Panc1 (cell line): ENCODE results near the gene SYNM. TPM values are rescaled to one million over a fixed set of nuclear protein-coding genes. Genes with fewer than 3 reads are reported as not detected.

Experiments used
- ATAC-seq: fragments of 200-7000 bp; cut with Tn5 transposase; 2 replicates; pipeline ENCODE4 v1.9.1; 2020; ENCODE audit warnings: mild to moderate bottlenecking, moderate library complexity
- Bru-seq: library from RNA; stranded (reverse); fragments of 400-500 nt; gene quantifications from one replicate; lab custom pipeline; 2021; lab: Mats Ljungman, UMichigan
- BruChase-seq, 2 experiments: library from RNA; stranded (reverse); fragments of 400-500 nt; gene quantifications; one replicate each; lab custom pipeline; 2021; lab: Mats Ljungman, UMichigan
- BruUV-seq: library from RNA; stranded (reverse); fragments of 400-500 nt; replicated peaks from 2 replicates; lab custom pipeline; 2021; lab: Mats Ljungman, UMichigan
- CTCF ChIA-PET: fragments of 300-600 bp; sonication (Branson Sonifier 250); formaldehyde crosslinking; loops from one replicate; lab custom pipeline; 2022; ENCODE audit warnings: antibody characterized with exemption; lab: Charles Lee
- POLR2A ChIA-PET: fragments of 300-600 bp; sonication (Branson Sonifier 250); formaldehyde crosslinking; loops from one replicate; lab custom pipeline; 2022; ENCODE audit warnings: antibody characterized with exemption; lab: Charles Lee
- DNase-seq: peaks from one replicate; pipeline ENCODE4 v3.0.0-alpha.2; 2010; ENCODE audit warnings: low read depth, low spot score
- H3K27ac ChIP-seq: 2 replicates; pipeline ENCODE4 v1.5.1; 2011; ENCODE audit warnings: mild to moderate bottlenecking, low read length, inconsistent platforms
- H3K27me3 ChIP-seq: fragments of 200-500 bp; sonication (Bioruptor generic); 2 replicates; pipeline ENCODE4 v1.6.0; 2014; ENCODE audit warnings: low read length, inconsistent platforms; ENCODE audit not compliant: control insufficient read depth, insufficient read depth
- H3K36me3 ChIP-seq: fragments of 200-500 bp; sonication (Bioruptor generic); 2 replicates; pipeline ENCODE4 v1.5.1; 2014; ENCODE audit warnings: inconsistent platforms, mild to moderate bottlenecking, low read length, moderate library complexity; ENCODE audit not compliant: control insufficient read depth, insufficient read depth
- H3K4me1 ChIP-seq: 2 replicates; pipeline ENCODE4 v1.5.1; 2011; ENCODE audit warnings: inconsistent platforms, mild to moderate bottlenecking, low read length, moderate library complexity; ENCODE audit not compliant: control insufficient read depth, insufficient read depth
- H3K4me3 ChIP-seq, 2 experiments: 2 replicates each; pipeline ENCODE4 v1.5.1; 2011 to 2012; ENCODE audit warnings: low read depth in 2 of 2, low read length in 2 of 2, mild to moderate bottlenecking in 2 of 2, inconsistent platforms in 1 of 2, moderate library complexity in 1 of 2
- H3K9me3 ChIP-seq: fragments of 200-500 bp; sonication (Bioruptor generic); 2 replicates; pipeline ENCODE4 v1.5.1; 2014; ENCODE audit warnings: low read depth, mild to moderate bottlenecking, inconsistent platforms, low read length, moderate library complexity; ENCODE audit not compliant: control insufficient read depth, insufficient read depth
- CTCF ChIP-seq: fragments of 450-650 bp; IDR thresholded peaks from 2 replicates; pipeline ENCODE4 v1.5.1; 2017; ENCODE audit warnings: mild to moderate bottlenecking
- POLR2AphosphoS5 ChIP-seq: IDR thresholded peaks from 2 replicates; pipeline ENCODE4 v1.6.1; 2012; ENCODE audit warnings: mild to moderate bottlenecking, low read depth, low read length, moderate library complexity
- REST ChIP-seq, 2 experiments: IDR thresholded peaks; 2 replicates each; pipeline ENCODE4 v1.6.1; 2011 to 2012; ENCODE audit warnings: low read depth in 2 of 2, control low read depth in 1 of 2, low read length in 1 of 2, mild to moderate bottlenecking in 1 of 2, moderate library complexity in 1 of 2; ENCODE audit not compliant: insufficient read depth in 1 of 2
- SIN3A ChIP-seq: IDR thresholded peaks from 2 replicates; pipeline ENCODE4 v1.6.1; 2012; ENCODE audit warnings: low read depth, mild to moderate bottlenecking, low read length, moderate library complexity, borderline replicate concordance; ENCODE audit not compliant: insufficient read depth
- TCF7L2 ChIP-seq: IDR thresholded peaks from 2 replicates; pipeline ENCODE4 v1.6.1; 2011; ENCODE audit warnings: mild to moderate bottlenecking, low read depth, low read length, inconsistent platforms
- in situ Hi-C: cut with HindIII; loops from 2 replicates; pipeline ENCODE4 v1.10.0; 2016; ENCODE audit warnings: low sequenced_read_pairs, low pct_unique_long_range_greater_than_20kb
- intact Hi-C: fragments of 100-400 bp; cut with micrococcal nuclease; formaldehyde crosslinking; loops from one replicate; pipeline ENCODE4 v1.10.0; 2022; ENCODE audit not compliant: unreplicated experiment
- long read RNA-seq: library from polyadenylated mRNA; unstranded; transcript quantifications from one replicate; pipeline ENCODE4 v2.0.0, GENCODE V29; 2021; ENCODE audit not compliant: unreplicated experiment
- polyA plus RNA-seq: library from polyadenylated mRNA; unstranded; fragments of >200 nt; gene quantifications from one replicate; pipeline ENCODE4 v1.2.1, GENCODE V29; 2012; ENCODE audit warnings: missing spikeins; ENCODE audit not compliant: insufficient read length
- total RNA-seq: library from RNA; stranded (reverse); gene quantifications from one replicate; pipeline ENCODE4 v1.2.1, GENCODE V29; 2021; ENCODE audit not compliant: unreplicated experiment

Gene SYNM
- total RNA-seq (38.9 TPM), Bru-seq, nascent RNA (percentile 79 among the genes with signal in this experiment), BruChase-seq, experiment 1, labeled RNA remaining after a 2-hour chase (percentile 93 among the genes with signal in this experiment), BruChase-seq, experiment 2, labeled RNA remaining after a 6-hour chase (percentile 95 among the genes with signal in this experiment)
- 29.7 TPM for polyA plus RNA-seq
- long read RNA-seq, full-length matches to known transcripts = 24 of 71 reads
- long read RNA-seq, partial matches to known transcripts = 5 of 71 reads
- long read RNA-seq, other reads (novel, unspliced or antisense) = 42 of 71 reads

GRCh38 chr15:99104788-99105513, at the start of gene SYNM:
Gene SYNM (plus strand): TSS chr15:99105080. CDS start chr15:99105200, 120 bp downstream.
- ChIA-PET POLR2A (no interaction called here), CTCF (interaction anchor here (0.6 to 1.3 kb wide), 3 partner anchors 82 to 114 kb away, joined by 3 to 9 read pairs (median 6); no protein-coding TSS in a partner anchor)
- no peaks in the 10 kb centered on the region for H3K27me3 ChIP-seq
- peaks cover 34% of the 10 kb centered on the region for H3K4me1 ChIP-seq
- H3K4me3 ChIP-seq = peak within 1 kb of the TSS; percentile 69 to 76
- in situ Hi-C loops (no loop called here), intact Hi-C loops (no loop called here)
- peak within 1 kb of the TSS; percentile 68; the same call in 1 of the 2 replicates for H3K27ac ChIP-seq
- BruUV-seq = no TSS peak
- H3K9me3 ChIP-seq = no peaks in the 10 kb centered on the region
- ATAC-seq = peak; percentile 85
- no peaks in the 10 kb centered on the region for H3K36me3 ChIP-seq
- DNase-seq = no peak
- TF ChIP-seq REST (IDR thresholded peaks at IDR 0.05; ENCODE audit: insufficient read depth in 1 of 2, low read depth in 2 of 2, low read length in 1 of 2) (no peak), POLR2AphosphoS5 (peak; percentile 97), CTCF (peak; percentile 99), SIN3A (0 out of 2 replicates have a peak, but pooled peaks have one; percentile 64), TCF7L2 (no peak)

- ChIA-PET CTCF (no interaction called here), POLR2A (no interaction called here)
- Histone ChIP-seq H3K36me3 (no peaks in the 10 kb centered on the region), H3K27ac (no peak overlapping the region), H3K4me1 (peaks cover 7% of the 10 kb centered on the region; the same call in 1 of the 2 replicates), H3K27me3 (no peaks in the 10 kb centered on the region), H3K9me3 (no peaks in the 10 kb centered on the region), H3K4me3 (no peak overlapping the region)
- BruUV-seq = no TSS peak
- in situ Hi-C loops = no loop called here
- no peak for ATAC-seq
- intact Hi-C loops = loop anchor here (10.0 kb wide), 1 partner anchor 111 kb away; no protein-coding TSS in a partner anchor
- DNase-seq = no peak
- TF ChIP-seq POLR2AphosphoS5 (no peak), TCF7L2 (no peak), SIN3A (no peak), REST (IDR thresholded peaks at IDR 0.05; ENCODE audit: insufficient read depth in 1 of 2, low read depth in 2 of 2, low read length in 1 of 2) (no peak), CTCF (no peak)
Observed at GRCh38 chr15:99055555-99056134, 49.2 kb upstream of the SYNM start.
